ENCODE measurements around the gene DNAJC16. TPM values are rescaled to one million over a fixed set of nuclear protein-coding genes. Genes with fewer than 3 reads are reported as not detected.
"Not testable (repeated sequence)": the region's sequence is repeated elsewhere in the genome, so short reads cannot be mapped to it uniquely, and the experiment has no call there.

The DNAJC16 gene
- total RNA-seq, 2 experiments from 2014 or later: 10.9 to 14.1 TPM

DNA sequence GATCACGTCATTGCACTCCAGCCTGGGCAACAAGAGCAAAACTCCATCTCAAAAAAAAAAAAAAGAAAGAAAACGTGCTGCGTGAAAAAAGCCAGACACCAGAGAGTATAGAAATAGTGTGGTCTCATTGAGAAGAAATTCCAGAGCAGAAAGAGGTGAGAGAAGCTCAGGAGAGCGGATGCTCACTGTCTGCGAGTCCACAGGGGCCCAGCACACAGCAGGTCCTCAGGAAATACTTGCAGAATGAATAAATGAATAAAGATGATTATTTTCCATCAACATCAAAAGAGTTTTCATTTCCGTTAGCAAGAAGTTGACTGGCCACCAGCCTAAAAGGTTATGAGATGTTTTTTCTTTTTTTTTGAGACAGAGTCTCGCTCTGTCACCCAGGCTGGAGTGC is 17.1 kb upstream of the DNAJC16 start:
- no peaks in the 10 kb centered on the region for H3K9me3 Mint-ChIP-seq (ENCODE audit: low read depth)
- no peak for ATAC-seq
- ChIA-PET CTCF (interaction anchor here (0.5 to 1.7 kb wide), 3 partner anchors 10 to 1442 kb away, joined by 3 to 5 read pairs (median 4); no protein-coding TSS in a partner anchor), POLR2A (no interaction called here)
- no peak overlapping the region for H3K27ac Mint-ChIP-seq
- no peak overlapping the region for H3K4me3 Mint-ChIP-seq
- intact Hi-C loops (cut with DNase I, micrococcal nuclease): no loop called here
- DNase-seq: no peak
- H3K27me3 Mint-ChIP-seq: no peaks in the 10 kb centered on the region
- H3K36me3 Mint-ChIP-seq (ENCODE audit: low read depth): peaks cover 3% of the 10 kb centered on the region
- peaks cover 5% of the 10 kb centered on the region for H3K4me1 Mint-ChIP-seq

DNA sequence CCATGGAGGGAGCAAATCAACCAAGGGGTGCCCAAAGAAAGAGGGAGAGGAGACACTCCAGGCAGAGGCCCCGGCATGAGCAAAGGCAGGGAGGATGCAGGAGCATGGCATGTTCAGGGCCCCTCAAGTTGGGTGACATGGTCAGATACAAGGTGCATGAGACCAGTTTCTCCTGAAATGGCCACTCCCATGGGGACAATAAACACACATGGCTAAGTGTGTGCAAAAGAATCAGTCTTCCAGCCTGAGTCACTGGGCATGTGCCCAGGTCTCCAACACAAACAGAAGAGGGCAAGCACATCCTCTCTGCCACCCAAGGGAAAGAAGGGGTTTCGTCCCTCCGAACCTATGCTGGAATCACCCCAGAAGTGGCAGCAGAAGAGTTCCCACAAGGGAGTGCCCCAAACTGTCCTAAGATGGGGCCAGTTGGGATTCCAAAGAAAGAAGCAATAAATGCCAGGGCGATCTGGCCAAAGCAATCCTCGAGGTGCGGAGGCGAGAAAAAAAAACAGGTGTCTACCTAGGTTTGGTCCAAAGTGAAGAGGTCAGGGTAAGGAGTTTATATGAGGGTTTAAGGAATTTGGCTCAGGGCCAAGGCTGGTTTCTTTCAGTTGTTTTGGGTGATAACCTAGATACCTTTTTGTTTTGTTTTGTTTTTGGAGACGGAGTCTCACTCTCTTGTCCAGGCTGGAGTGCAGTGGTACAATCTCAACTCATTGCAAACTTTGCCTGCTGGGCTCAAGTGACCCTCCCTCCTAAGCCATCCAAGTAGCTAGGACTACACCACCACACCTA is 15.8 kb upstream of the DNAJC16 start:
- Mint-ChIP-seq H3K9me3 (ENCODE audit: low read depth) (no peaks in the 10 kb centered on the region), H3K36me3 (ENCODE audit: low read depth) (peaks cover 8% of the 10 kb centered on the region), H3K4me3 (no peak overlapping the region), H3K27ac (no peak overlapping the region), H3K4me1 (peaks cover 14% of the 10 kb centered on the region), H3K27me3 (no peaks in the 10 kb centered on the region)
- CTCF ChIA-PET: no interaction called here
- ATAC-seq (no peak), DNase-seq (no peak)
- POLR2A ChIA-PET: no interaction called here
- intact Hi-C loops (cut with DNase I, micrococcal nuclease): no loop called here

- intact Hi-C loops (cut with DNase I, micrococcal nuclease): no loop called here
- DNase-seq (no peak), ATAC-seq (no peak)
- Mint-ChIP-seq H3K27ac (no peak overlapping the region), H3K27me3 (no peaks in the 10 kb centered on the region), H3K4me3 (no peak overlapping the region), H3K36me3 (ENCODE audit: low read depth) (peaks cover 12% of the 10 kb centered on the region), H3K4me1 (peaks cover 14% of the 10 kb centered on the region), H3K9me3 (ENCODE audit: low read depth) (no peaks in the 10 kb centered on the region)
- CTCF ChIA-PET: interaction anchor here (0.7 to 1.1 kb wide), 2 partner anchors 14 to 134 kb away, joined by 3 read pairs; no protein-coding TSS in a partner anchor
- POLR2A ChIA-PET: no interaction called here
Measured at GRCh38 chr1:15513192-15513591, 13.5 kb upstream of the DNAJC16 start.

DNA sequence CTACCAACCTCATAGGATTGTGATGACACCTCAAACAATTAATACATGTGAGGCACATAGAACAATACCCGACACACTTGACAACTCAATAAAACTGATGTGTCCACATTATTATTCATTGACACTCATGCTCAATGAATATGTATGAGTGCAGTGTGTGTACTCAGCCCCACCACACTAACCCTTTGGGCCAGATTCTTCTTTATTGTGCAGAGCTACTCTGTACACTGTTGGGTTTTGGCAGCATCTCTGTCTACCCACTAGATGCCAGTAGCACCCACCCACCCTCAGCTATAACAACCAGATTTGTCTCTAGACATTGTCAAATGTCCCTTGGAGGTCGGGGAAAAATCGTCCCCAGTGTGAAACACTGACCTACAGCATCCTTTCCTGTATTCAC is 12.7 kb upstream of the DNAJC16 start:
- CTCF ChIA-PET: interaction anchor here (1.1 kb wide), 1 partner anchor 14 kb away, joined by 3 read pairs; no protein-coding TSS in a partner anchor
- intact Hi-C loops (cut with DNase I, micrococcal nuclease): no loop called here

DNA sequence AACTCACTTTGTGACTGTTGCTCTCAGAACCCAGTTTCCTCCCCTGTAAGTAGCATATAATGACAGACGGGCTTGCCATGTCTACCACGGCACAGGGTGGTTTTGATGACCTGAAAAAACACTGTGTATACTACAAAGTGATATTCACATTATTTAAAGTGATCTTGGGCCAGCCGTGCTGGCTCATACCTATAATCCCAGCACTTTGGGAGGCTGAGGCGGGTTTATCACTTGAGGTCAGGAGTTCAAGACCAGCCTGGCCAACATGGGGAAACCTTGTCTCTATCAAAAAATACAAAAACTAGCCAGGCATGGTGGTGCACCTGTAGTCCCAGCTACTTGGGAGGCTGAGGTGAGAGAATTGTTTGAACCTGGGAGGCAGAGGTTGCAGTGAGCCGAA is 12.1 kb upstream of the DNAJC16 start:
- DNase-seq; ATAC-seq; intact Hi-C loops (cut with DNase I, micrococcal nuclease); H3K27me3 Mint-ChIP-seq; H3K4me3 Mint-ChIP-seq; CTCF ChIA-PET; H3K9me3 Mint-ChIP-seq (ENCODE audit: low read depth); POLR2A ChIA-PET: not testable (repeated sequence)
- Mint-ChIP-seq H3K36me3 (ENCODE audit: low read depth) (peaks cover 12% of the 10 kb centered on the region), H3K4me1 (peaks cover 16% of the 10 kb centered on the region), H3K27ac (peak overlapping the region; percentile 48)

More for the DNA sequence above, 12.7 kb upstream of the DNAJC16 start:
- H3K4me1 Mint-ChIP-seq: peaks cover 14% of the 10 kb centered on the region
- ATAC-seq: no peak
- H3K4me3 Mint-ChIP-seq: no peak overlapping the region
- no peak for DNase-seq
- POLR2A ChIA-PET: no interaction called here
- no peaks in the 10 kb centered on the region for H3K9me3 Mint-ChIP-seq (ENCODE audit: low read depth)
- no peaks in the 10 kb centered on the region for H3K27me3 Mint-ChIP-seq
- H3K36me3 Mint-ChIP-seq (ENCODE audit: low read depth): peaks cover 12% of the 10 kb centered on the region
- H3K27ac Mint-ChIP-seq: no peak overlapping the region

DNA sequence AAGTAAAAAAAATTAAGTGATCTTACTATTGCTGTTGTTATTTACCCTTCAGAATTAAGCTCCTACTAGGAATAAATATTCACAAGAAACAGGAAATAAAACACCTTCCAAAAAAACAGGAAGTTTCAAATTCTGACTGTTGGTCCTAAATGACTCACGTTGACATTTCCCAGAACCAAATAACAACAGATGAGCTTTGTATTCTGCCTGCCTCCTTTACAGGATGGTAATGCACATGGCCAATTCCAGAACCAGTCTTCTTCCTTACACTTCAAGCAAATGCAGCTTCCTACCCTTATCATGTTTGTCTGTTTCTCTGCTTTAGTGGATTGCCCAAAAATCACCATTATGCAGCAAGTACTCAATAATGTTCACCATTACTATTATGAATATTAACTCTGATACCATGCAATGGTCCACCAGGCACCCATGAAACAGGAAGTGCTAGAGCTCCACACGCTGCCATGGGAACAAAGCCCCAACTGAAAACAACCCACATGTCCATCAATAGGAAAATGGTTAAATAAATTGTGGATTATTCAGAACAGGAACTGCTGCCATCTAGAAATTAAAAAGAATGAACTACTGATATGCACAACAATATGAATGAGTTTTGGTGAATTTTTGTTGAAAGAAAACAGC is 11.5 kb upstream of the DNAJC16 start:
- Mint-ChIP-seq H3K36me3 (ENCODE audit: low read depth) (peaks cover 12% of the 10 kb centered on the region), H3K27me3 (no peaks in the 10 kb centered on the region), H3K9me3 (ENCODE audit: low read depth) (no peaks in the 10 kb centered on the region), H3K4me3 (no peak overlapping the region), H3K4me1 (peaks cover 16% of the 10 kb centered on the region), H3K27ac (peak overlapping the region; percentile 78)
- intact Hi-C loops (cut with DNase I, micrococcal nuclease): no loop called here
- POLR2A ChIA-PET: no interaction called here
- peak; percentile 44 for ATAC-seq
- CTCF ChIA-PET: no interaction called here
- no peak for DNase-seq

- Mint-ChIP-seq H3K9me3 (ENCODE audit: low read depth) (no peaks in the 10 kb centered on the region), H3K4me3 (no peak overlapping the region), H3K36me3 (ENCODE audit: low read depth) (peaks cover 9% of the 10 kb centered on the region), H3K27me3 (no peaks in the 10 kb centered on the region), H3K4me1 (peaks cover 31% of the 10 kb centered on the region), H3K27ac (no peak overlapping the region)
- ATAC-seq (no peak), DNase-seq (no peak)
- ChIA-PET CTCF (interaction anchor here (1.0 kb wide), 1 partner anchor 88 kb away, joined by 3 read pairs; no protein-coding TSS in a partner anchor), POLR2A (no interaction called here)
- intact Hi-C loops (cut with DNase I, micrococcal nuclease): loop anchor here in 1 of 2 experiments (10.0 kb wide), 1 partner anchor 1785 kb away; no protein-coding TSS in a partner anchor
Measured at GRCh38 chr1:15519625-15520024, 7.0 kb upstream of the DNAJC16 start.

GRCh38 chr1:15521206-15521906 is 5.3 kb upstream of the DNAJC16 start:
- CTCF ChIA-PET; ATAC-seq; H3K9me3 Mint-ChIP-seq (ENCODE audit: low read depth); DNase-seq; H3K36me3 Mint-ChIP-seq (ENCODE audit: low read depth); H3K27me3 Mint-ChIP-seq; POLR2A ChIA-PET: not testable (repeated sequence)
- intact Hi-C loops (cut with DNase I, micrococcal nuclease): loop anchor here in 1 of 2 experiments (10.0 kb wide), 1 partner anchor 1787 kb away; no protein-coding TSS in a partner anchor
- Mint-ChIP-seq H3K27ac (peak overlapping the region; percentile 49), H3K4me1 (peaks cover 35% of the 10 kb centered on the region), H3K4me3 (peak overlapping the region; percentile 12)

GRCh38 chr1:15522551-15522950 is 4.1 kb upstream of the DNAJC16 start:
- intact Hi-C loops (cut with DNase I, micrococcal nuclease): loop anchor here in 1 of 2 experiments (10.0 kb wide), 1 partner anchor 1788 kb away; no protein-coding TSS in a partner anchor
- no peak for ATAC-seq
- no peaks in the 10 kb centered on the region for H3K9me3 Mint-ChIP-seq (ENCODE audit: low read depth)

DNA sequence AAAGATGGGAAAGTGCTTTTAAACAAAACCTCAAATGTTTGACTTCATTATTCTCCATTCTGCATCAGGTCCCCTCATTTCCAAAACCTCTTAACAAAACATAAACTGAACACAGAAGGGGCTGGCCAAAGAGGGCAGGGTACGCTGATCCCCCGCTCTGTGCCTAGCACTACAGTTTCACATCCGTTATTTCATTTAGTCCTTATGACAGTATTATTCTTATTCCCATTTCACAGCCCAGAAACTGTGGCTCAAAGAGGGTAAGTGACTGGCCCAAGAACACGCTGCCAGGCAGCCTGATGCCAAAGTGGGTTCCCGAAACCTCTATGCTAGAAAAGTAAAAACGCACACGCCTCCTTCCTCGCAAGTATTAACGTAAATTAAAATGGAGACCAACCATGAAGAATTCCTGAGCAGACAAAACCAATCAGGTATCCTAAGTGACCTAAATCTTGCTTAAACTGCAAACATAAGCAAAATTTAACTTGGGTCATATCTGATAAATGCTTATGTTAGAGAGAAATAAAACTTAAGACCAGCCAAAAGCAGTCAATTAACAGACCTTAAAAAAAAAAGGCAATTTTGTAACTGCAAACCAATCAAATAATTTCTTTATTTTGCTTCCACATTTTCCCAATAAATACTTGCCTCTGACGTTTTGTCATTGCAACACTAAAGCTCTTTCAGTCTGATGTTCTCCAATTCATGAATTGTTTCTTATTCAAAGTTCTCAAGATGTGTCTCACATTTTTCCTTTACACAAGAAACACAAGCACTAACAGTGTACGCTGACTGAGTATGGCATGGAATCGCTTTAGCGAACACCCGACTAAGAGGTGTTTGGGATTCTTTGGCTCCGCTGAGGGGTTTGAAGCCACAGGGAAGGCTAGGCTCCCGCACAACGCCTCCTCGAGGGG is 3.3 kb upstream of the DNAJC16 start:
- ChIA-PET CTCF (interaction anchor here (0.6 to 1.2 kb wide), 2 partner anchors 200 to 262 kb away, joined by 3 to 4 read pairs; no protein-coding TSS in a partner anchor), POLR2A (interaction anchor here (0.6 kb wide), 2 partner anchors 594 to 990 kb away, joined by 3 to 8 read pairs; partner anchors contain the start of gene RNU1-1)
- no peaks in the 10 kb centered on the region for H3K36me3 Mint-ChIP-seq (ENCODE audit: low read depth)
- no peak for DNase-seq
- no peaks in the 10 kb centered on the region for H3K9me3 Mint-ChIP-seq (ENCODE audit: low read depth)
- H3K27me3 Mint-ChIP-seq: no peaks in the 10 kb centered on the region
- peak overlapping the region; percentile 65 for H3K27ac Mint-ChIP-seq
- intact Hi-C loops (cut with DNase I, micrococcal nuclease): loop anchor here (1.0 to 10.0 kb wide), 12 partner anchors 114 to 1789 kb away; partner anchors contain the start of genes EFHD2 (in 1 of the 2), FBXO42 (in 1 of the 2) and PLEKHM2 (in 1 of the 2)
- peaks cover 46% of the 10 kb centered on the region for H3K4me1 Mint-ChIP-seq
- no peak for ATAC-seq
- H3K4me3 Mint-ChIP-seq: peak overlapping the region; percentile 84

More at GRCh38 chr1:15522551-15522950, 4.1 kb upstream of the DNAJC16 start:
- Mint-ChIP-seq H3K36me3 (ENCODE audit: low read depth) (peaks cover 2% of the 10 kb centered on the region), H3K4me3 (no peak overlapping the region), H3K27me3 (no peaks in the 10 kb centered on the region), H3K4me1 (peaks cover 38% of the 10 kb centered on the region), H3K27ac (no peak overlapping the region)
- POLR2A ChIA-PET: no interaction called here
- no peak for DNase-seq
- CTCF ChIA-PET: no interaction called here

Measured in activated CD4-positive, alpha-beta T cell treated with anti-CD3 and anti-CD28 coated beads for 36 hours (primary cell).